ENCODE data around the gene FRMPD4.
A peak's percentile ranks its signal among the peaks of the same experiment; 100 is the strongest.

Gene FRMPD4

DNA sequence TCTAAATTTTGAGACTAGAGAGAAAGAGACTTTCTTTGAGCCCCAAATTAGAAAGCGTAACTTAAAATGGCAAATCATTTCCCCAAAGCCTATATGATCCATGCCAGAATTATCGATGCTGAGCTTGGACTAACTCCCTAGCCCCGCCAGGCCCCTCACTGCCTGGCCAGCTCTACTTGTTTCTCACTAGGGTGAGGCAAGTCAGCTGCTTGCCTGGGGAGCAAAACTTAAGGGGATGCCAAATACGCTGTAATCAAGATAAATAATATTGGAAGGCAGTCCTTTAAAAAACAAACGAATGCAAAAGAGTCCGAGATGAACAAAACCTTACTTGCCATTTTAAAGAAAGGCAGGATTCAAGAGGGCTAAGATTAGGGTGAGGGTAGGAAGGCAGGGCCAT lies 236.0 kb downstream of the FRMPD4 start:
- no peak for DNase-seq

DNA sequence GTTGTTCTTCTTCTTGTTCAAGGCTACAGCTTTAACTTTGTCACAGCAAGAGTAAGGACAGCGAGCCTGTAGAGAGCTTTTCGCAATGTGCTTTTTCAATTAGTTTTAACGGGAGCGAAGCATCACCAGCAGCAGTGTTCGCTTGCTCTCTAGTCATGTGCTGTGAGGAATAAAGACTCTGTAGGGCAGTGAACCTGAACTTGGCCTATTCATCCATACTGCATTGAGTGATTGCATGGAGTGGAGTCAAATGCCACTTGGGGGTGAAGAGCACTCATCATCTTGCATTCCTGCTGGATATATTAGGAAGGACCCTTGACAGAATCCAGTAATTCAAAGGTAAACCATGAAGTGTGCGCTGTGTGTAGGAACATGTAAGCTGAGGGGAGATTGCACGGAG lies 240.0 kb downstream of the FRMPD4 start:
- no peak for DNase-seq

DNA sequence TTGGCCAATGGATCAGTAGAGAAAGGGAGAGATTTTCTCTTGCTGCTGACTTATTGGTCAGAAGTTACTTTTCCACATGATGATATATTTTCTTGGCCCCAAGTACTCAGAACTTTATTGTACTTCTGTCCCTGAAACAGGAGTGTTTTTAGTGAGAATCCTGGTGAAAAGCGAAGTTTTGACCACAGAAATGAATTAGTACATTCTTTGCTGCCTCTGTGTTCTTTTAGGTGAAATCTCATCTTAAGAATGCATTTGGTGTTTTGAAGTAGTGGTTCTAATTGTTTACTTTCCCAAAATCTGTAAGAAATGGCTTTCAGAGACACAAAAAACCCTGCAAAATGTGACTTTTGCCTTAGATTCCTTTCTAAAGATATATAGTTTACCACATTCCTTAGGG lies 240.4 kb downstream of the FRMPD4 start:
- DNase-seq: no peak

DNA sequence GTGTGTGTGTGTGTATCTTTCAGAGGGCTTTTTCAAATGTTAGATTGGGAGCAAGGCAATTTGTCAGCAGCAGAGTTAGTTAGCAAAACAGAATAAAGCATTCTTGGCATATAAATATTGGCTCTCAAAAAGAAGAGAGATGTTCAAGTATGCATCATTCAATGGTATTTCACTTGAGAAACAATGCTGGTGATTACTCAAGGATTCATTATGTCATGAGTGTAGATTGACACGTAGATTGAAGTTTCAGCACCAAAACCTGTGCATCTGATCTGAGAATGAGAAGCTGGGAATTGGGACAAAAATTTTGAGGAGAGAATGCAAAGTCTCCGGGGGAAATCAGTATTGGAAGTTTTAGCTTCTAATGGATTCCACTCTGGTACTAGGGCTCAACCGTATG lies 241.4 kb downstream of the FRMPD4 start:
- no peak for DNase-seq

DNA sequence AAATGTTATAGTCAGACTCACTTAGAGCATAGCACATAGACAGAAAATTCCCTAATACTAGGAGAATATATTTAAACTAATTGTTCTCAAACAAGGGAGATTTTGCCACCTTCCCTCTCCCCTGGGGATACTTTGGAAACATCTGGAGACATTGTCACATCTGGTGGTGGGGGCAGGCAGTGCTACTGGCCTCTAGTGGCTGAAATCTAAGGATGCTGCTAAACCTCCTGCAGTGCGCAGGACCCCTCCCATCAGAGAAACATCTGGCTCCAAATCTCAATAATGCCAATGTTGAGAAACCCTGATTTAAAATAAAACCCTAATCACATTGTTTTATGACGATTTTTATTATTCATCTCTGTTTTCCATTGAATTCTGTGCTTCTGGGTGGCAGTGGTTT lies 244.9 kb downstream of the FRMPD4 start:
- DNase-seq: no peak

DNA sequence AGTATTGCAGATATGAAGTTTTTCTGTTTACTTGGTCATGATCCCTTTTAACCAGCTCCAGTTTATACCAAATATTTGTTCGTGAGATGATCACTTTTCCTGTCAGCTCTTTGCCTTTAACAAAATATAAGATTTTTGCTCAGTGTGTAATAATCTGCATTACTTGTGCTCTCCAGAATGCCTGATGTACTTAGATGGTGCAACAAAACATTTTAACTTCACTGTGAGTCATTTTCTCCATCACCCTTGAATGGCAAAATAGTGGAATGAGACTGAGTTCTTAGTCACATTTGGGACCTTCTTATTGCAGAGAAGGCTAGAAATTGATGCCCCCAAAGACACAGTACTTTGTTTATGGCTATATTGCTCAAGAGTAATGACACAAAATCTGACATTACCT lies 252.0 kb downstream of the FRMPD4 start:
- no peak for DNase-seq

DNA sequence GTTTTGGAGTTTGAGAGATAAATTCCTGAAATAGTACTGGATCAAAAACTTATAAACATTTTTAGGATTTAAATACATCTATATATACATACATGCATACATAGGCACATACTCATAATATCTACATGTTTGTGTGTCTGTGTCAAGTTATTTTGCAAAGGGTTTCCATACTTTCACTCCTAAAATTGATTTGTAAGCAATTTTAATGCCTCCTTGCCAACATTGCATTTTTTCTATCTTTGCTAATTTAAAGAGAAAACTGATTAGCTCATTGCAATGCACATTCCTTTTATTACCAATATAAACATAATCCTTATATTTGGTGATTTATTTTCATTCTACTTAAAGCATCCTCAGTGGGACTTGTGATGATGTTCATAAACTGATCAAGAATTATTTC lies 258.3 kb downstream of the FRMPD4 start:
- no peak for DNase-seq

DNA sequence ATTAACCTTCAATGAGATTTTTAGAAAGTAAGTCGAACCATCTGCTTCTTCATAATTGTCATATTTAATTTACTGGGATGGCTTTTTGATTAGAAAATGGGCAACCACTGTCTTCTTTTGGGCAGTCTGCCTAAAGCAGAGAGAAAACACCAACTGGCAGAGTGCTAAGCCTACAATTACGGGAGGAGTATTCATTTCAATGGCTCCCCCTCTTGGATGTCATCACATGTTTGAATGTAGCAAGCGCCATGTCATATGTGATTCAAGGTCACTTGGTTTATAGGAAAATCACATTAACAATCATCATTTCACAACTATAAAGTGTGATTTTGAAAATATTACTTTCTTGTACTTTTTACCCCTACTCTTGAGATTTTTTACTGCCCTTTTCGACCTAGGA lies 261.9 kb downstream of the FRMPD4 start:
- DNase-seq: peak in 1 of 2 experiments; percentile 23

DNA sequence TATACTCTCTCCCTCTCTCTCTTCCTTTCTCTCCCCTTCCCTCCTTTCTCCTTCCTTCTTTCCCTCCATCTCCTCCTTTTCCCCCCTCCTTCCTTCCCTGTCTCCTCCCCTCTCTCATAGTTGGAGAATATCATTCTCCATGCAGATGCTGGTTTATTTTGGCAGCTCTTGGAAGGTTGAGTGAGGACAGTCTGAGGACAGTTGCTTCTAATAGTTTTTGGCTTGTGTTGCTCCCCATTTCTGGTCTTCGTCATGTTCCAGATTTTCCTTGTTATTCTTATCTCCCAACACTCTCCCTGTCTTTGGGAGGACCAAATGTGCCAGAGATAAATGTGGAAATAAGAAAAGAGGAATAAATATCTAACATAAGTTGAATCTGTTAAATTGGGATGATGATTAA lies 263.0 kb downstream of the FRMPD4 start:
- DNase-seq: no peak

DNA sequence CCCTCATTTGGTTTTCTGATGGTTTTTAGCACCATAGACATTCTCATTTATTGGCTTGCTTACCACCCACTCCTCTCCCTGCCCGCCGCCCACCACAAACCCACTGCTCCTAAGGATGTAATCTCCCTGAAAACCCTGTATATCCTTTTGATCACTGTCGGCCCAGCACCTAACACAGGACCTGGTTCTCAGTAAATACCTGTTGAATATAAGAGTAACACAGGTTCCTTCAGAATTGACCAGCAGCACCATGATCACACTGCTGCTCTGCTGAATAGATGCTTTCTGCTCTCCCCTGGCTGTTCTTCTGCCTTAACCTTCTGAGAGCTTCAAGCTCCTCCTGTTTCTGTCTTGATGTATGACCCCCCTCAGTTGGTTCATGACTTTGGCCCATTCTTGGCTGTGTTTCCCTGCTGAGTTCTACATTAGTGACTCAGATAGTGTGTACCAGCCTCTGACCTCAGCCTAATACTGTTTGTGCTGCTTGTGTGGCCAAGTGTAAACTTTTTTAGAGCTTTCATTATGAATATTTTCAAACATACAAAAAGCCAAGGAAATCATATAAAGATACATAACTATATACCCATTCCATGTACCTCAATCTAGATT lies 265.3 kb downstream of the FRMPD4 start:
- no peak for DNase-seq

DNA sequence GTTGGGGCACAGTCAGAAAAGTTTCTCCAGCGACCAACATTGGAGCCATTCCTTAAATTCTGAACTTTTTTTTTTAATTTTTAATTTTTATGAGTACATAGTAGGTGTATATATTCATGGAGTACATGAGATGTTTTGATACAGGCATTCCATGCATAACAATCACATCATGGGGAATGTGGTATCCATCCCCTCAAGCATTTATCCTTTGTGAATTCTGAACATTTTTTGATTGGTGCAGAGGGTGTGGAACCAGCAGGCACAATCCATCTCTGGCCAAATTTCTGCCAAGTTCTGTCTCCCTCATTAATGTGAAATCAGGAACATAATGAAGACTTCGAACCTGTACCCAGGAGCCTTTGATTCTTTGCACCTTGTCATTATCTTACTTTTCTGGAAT lies 267.0 kb downstream of the FRMPD4 start:
- DNase-seq: no peak

DNA sequence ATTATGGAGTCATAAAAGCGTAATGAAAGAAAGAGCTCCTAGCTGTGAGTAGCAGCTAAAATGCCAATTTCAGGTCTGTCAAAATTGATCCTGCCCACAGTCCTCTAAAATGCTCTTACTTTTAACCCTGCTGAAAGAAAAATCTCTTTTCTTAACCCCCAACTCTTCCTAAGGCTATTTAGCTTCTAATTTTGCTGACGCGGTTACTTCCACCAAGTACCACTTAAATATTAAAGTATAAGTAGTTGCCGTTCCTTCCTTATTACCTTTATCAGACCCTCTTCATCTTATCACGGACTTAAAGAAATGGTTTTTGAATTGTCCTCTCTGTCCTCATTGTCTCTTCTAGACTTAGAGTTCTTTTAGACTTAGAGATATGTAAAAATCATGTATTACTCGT lies 272.2 kb downstream of the FRMPD4 start:
- DNase-seq: no peak

DNA sequence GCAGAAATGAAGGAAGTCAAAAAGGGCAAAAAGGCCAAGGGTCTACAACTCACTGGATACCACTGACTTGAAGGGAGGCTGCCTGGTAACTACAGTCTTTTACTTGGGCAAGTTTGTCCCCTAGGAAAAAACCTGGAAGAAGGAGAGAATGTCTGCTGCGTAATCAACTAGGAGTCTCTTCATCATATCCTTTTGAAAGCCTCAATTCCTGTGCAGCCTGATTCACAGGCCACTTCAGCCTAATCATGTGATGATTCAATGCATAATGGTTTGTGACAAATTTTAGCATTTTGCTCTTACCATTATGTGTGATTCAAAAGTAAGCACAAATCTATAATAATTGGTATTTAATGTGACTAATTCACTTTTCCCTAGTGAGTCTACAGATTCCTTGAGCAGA lies 273.6 kb downstream of the FRMPD4 start:
- DNase-seq: no peak

DNA sequence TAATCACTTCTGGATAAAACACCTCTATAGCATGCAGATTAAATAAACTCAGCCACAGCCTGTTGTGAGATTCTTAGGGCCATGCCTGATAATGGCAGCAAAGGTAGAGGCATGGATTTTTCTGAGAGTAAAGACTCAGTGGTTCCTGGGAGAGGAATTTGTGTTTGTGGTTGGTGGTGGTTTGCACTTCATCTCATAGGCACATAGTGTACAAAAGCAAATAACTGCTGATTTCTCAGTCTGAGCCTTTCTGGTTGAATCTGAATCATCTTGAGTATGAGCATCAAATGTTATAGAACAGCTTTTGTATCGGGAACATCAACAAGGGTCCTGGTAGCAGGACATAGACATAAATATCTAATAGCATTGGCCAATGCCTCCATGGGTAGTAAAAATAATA lies 274.3 kb downstream of the FRMPD4 start:
- no peak for DNase-seq

DNA sequence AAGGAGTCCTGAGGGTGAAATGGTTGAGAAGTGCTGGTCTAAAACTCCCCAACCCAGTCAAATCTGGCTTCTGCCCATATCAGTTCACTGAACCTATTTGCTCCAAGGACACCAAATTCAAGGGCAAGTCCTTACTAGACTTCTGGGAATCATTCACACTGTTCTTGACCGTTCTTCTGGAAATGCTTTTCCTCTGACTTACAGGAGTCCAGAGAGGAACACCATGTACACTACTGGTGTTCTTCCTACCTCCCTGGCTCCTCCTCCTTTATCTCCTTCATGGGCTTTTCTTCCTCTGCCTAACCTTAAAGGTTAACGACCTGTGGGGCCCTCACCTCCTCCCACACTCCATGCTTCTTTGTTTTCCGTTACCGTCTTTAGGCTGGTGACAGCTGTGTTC lies 281.3 kb downstream of the FRMPD4 start:
- no peak for DNase-seq

DNA sequence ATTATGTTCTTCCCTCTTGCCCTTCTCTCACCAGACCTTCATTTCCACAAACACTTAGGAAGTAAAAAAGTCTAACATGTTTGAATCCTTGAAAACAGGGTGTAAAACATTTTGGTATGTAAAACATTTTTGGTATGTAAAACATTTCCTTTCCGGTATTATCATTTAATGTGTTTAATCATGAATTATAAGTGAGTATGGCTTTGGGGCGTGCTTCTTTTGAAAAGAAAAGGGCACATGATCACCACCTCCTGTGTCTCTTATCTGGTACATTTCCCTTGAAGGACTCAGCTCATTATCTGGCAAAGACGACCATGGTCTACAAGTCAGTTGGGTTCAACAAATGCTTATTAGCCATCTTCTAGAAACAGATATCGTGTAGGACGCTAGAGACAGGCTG lies 283.6 kb downstream of the FRMPD4 start:
- no peak for DNase-seq

DNA sequence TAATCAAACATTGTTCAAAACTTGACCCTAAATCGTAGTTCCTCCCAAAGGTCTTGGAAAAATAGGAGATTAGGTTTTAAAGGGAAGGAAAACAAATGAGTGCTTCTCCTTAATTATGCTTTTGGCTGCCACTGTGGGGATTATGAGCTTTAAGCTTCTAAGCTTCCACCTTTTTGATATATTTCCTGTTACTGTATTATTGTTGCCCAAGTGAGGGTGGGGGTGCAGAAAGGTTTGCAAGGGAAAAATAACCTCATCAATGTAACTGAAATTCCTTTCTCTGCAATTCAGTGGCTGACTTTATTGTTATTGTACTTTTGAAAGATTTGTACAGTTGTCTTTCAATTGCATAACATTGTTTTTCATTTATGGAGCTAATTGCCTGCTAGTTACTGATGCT lies 285.1 kb downstream of the FRMPD4 start:
- no peak for DNase-seq

DNA sequence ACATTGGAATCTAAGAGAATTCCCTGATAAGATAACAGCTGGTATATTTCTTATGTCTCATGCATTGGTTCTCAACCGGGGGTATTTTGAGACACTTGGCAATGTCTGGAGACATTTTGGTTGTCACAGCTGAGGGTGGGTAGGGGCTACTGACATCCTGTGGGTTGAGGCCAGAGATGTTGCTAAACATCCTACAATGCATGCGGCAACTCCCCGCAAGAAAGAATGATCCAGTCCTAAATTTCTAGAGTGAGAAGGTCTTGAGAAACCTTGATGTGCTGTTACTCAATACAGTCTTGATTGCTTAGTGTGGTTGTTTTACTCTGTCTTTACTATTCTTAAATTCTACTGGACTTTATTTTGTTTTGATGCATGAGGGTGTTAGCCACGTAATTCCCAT lies 287.2 kb downstream of the FRMPD4 start:
- DNase-seq: no peak

DNA sequence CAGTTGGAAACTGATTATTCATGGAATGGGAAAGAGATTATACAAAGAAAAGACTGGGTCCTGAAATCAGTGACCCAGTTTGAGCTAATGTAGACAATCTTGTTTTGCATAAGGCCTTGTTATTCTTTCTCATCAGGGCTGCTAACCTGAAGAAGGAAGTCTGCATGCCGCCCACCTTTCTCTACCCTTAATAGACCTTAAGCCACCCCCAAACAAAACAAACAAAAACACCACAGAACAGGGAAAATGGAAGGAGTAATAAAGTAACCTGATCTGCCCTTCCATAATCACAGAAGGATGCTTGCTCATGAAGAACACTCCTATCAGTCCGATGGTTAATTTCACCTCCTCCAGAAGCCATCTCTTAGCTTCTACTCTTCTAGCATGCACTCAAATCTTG lies 288.1 kb downstream of the FRMPD4 start:
- DNase-seq: no peak

DNA sequence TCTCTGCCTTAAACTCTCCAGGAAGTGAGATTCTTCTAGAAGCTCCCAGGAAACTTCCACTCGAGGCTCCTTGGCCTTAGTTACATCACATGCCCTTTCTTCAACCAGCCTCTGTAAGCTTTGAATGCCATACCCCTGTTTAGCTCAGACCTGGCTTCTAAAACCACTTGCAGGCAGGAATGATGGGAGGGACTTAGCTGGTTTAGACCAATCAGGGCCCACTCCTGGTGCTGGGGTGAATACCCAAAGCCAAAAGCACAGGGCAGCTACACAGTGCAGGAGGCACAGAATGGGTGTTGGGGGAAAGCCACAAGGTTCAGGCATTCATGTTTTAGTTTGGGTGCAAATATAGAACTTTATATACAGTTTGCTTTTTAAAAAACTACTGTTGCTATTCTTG lies 296.2 kb downstream of the FRMPD4 start:
- DNase-seq: no peak

DNA sequence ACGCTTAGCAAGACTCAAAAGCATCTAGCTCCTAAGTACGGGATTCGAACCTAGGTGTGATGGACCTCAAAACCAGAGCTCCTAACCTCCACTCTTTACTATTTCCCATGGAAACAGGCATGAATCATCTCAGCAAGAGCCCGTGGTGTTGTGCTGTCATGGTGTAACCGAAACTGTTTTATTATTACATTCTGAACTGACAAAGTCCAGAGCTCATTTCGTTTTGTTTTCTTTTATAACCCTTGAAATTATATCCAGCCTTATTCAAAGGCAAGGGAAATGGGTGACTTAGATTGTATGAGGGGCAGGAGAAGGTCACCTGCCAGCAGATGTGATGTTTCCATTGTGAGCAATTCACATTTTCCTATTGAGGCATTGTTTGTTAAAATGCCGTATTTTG lies 301.1 kb downstream of the FRMPD4 start:
- DNase-seq: no peak

DNA sequence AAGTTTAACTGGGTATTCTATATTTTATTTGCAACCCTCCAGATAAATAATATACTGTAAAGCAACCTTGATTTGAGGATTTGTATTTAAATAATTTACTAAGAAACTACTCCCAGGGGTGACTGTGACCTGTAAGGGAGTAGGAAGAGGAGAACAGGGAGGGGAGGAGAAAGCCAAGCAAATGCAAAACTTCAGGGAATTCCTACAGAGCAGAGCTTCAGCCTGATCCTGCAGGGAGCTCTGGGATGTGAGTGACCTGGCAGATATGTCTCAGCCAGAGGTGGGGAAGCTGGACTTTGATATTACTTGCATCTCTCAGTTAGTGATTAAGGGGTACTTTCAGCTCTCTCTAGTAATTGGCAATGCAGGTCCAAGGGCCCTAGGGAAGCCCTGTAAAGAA lies 302.0 kb downstream of the FRMPD4 start:
- no peak for DNase-seq

DNA sequence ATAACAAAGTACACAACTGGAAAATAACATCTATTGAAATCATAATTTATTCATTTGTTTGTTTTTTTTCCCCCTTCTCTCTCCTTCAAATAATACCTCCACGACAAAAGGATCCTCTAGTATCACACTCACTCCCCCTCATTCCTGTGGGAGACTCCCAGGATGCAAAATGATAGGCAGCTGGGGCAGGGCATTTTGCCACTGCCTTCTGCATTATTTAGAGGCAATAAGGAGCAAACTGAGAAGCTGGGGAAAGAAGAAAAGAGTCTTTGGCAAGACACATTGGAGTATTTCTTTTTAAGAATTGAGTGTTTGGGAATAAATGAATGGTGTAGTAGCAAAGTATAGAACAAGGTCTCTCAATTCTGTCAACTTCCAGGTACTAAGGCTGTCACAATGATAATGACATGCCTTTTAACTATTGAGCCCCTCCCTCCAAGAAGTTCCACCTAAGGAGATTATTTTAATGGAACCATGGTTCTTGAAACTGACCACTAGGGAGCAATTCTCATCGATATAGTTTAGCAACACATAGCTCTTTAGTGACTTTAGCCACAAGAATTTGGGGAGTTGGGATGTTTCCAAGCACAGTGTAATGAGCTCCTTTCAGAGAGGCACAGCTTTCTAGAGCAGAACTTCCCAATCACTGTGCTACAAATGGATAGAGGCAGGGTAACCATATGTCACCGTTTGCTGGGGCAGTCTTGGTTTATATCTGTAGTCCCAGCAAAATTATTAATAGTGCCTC lies 303.3 kb downstream of the FRMPD4 start:
- DNase-seq: peak in 1 of 2 experiments; percentile 55

DNA sequence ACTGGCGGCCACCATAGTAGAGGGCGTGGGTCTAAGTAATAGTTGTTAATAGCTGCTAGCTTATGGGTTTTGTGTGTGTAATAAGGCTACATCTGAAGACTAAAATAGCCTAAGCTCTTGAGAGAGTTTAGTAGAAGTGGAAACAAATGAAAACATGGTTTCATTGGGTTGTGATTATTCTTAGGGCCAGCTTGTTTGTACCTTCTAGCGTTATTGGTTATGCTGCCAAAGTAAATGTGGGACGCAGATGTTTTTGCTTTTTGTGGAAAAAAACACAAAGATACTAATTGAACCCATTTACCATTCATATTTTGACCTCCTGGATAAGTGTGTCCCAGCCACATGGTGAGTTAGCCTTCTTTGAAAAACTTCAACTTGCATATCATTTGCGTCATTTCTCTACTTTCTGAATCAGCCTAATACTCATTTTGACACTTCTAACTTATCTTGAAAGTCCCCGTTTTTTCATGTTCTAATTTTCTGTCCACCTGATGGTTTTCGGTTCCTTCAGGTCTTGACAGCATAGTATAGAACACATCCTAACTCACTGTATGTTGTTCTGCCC lies 305.3 kb downstream of the FRMPD4 start:
- DNase-seq: no peak
